Gastrocnemius medialis (tissue), 4 donors: Measurements from ENCODE around the gene TARDBP. TPM values are rescaled to one million over a fixed set of nuclear protein-coding genes. Genes with fewer than 3 reads are reported as not detected.
"Not testable (repeated sequence)": the region's sequence is repeated elsewhere in the genome, so short reads cannot be mapped to it uniquely, and the experiment has no call there.

Source experiments
- ATAC-seq, 2 donors: fragments of 150-250 bp; one replicate each; pipeline ENCODE4 v1.9.1; 2016
- DNase-seq, 2 donors: peaks; one replicate each; pipeline ENCODE4 v3.0.0-alpha.2; 2019
- H3K27ac ChIP-seq, 4 donors: fragments of 200-600 bp; sonication (generic); 1 replicate in 1 of 4; 2 replicates in 3 of 4; pipeline ENCODE4 v1.5.1; 2016 to 2018; ENCODE audit warnings: mild to moderate bottlenecking in 2 of 4, moderate library complexity in 1 of 4
- H3K27me3 ChIP-seq, 3 donors: fragments of 200-600 bp; sonication (generic) in 2 of 3; 1 replicate in 1 of 3; 2 replicates in 2 of 3; pipeline versions ENCODE4 v1.5.1 to v1.6.0; 2016 to 2019; ENCODE audit warnings: mild to moderate bottlenecking in 1 of 3, moderate library complexity in 1 of 3
- H3K36me3 ChIP-seq, 2 donors: fragments of 200-600 bp; sonication (generic) in 1 of 2; one replicate each; pipeline ENCODE4 v1.5.1; 2017 to 2018
- H3K4me1 ChIP-seq, 2 donors: fragments of 200-600 bp; sonication (generic) in 1 of 2; one replicate each; pipeline ENCODE4 v1.5.1; 2016 to 2017; ENCODE audit warnings: mild to moderate bottlenecking in 2 of 2
- H3K4me3 ChIP-seq, 4 donors: fragments of 200-600 bp; sonication (generic) in 3 of 4; 1 replicate in 1 of 4; 2 replicates in 3 of 4; pipeline ENCODE4 v1.5.1; 2016 to 2019; ENCODE audit warnings: mild to moderate bottlenecking in 2 of 4
- H3K9me3 ChIP-seq, 3 donors: fragments of 200-600 bp; sonication (generic) in 2 of 3; 1 replicate in 1 of 3; 2 replicates in 2 of 3; pipeline ENCODE4 v1.5.1; 2016 to 2019
- CTCF ChIP-seq, 5 experiments: fragments of 450-650 bp in 3 of 5; fragments of 200-600 bp in 2 of 5; sonication (generic) in 2 of 5; IDR thresholded peaks in 4 of 5; conservative IDR thresholded peaks in 1 of 5; 1 replicate in 4 of 5; 2 replicates in 1 of 5; pipeline ENCODE4 v1.5.1; 2016 to 2019; ENCODE audit warnings: antibody characterized with exemption in 5 of 5, mild to moderate bottlenecking in 3 of 5, moderate library complexity in 3 of 5
- POLR2A ChIP-seq, 2 donors: fragments of 450-650 bp; IDR thresholded peaks; one replicate each; pipeline ENCODE4 v1.6.1; 2017; ENCODE audit warnings: antibody characterized with exemption in 2 of 2, mild to moderate bottlenecking in 2 of 2, moderate library complexity in 2 of 2
- in situ Hi-C, 4 donors: fragments of 200-750 bp; cut with MboI; loops; one replicate each; pipeline versions ENCODE4 v1.15.0 to v1.8.0; 2017; ENCODE audit warnings: low sequenced_read_pairs in 4 of 4
- intact Hi-C: fragments of 100-400 bp; cut with DNase I; formaldehyde crosslinking; loops from one replicate; pipeline ENCODE4 v1.15.1; 2023; ENCODE audit warnings: low total_unique reads
- total RNA-seq, 4 donors: library from RNA; depleted of rRNA; stranded (reverse); fragments of >200 nt; gene quantifications; one replicate each; pipeline versions ENCODE4 v1.1.0 to v1.2.3, GENCODE V29; 2016

Gene TARDBP
- total RNA-seq, 4 donors from 2014 or later: 72.0 to 101 (median 85.5) TPM

DNA sequence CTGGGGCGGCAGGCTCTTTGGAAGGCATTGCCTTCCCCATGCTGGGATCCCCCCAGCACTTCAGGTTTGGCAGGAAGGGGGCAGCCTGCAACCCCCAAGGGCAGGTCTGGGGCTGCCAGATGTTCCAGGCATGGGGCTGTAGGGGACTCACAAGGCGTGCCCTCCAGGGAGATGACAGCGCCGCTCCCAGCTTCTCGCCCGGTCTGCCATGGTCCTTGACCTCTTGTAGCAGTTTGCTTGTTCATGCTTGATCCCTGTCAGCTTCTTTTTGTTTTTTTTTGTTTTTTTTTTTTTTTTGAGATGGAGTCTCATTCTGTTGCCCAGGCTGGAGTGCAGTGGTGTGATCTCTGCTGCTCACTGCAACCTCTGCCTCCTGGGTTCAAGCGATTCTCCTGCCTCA, 21.6 kb upstream of the TARDBP start:
- TF ChIP-seq CTCF (IDR thresholded peaks at IDR 0.05 in 4 of 5, conservative IDR thresholded peaks at IDR 0.05 in 1 of 5) (no peak), POLR2A (IDR thresholded peaks at IDR 0.05) (no peak)
- H3K36me3 ChIP-seq: no peaks in the 10 kb centered on the region
- H3K4me1 ChIP-seq: peaks cover 0 to under 1% of the 10 kb centered on the region in 2 donors
- no peaks in the 10 kb centered on the region for H3K9me3 ChIP-seq
- H3K27ac ChIP-seq: no peak overlapping the region
- in situ Hi-C loops (no loop called here), intact Hi-C loops (no loop called here)
- no peaks in the 10 kb centered on the region for H3K27me3 ChIP-seq
- ATAC-seq: no peak
- no peak for DNase-seq
- H3K4me3 ChIP-seq: no peak overlapping the region

DNA sequence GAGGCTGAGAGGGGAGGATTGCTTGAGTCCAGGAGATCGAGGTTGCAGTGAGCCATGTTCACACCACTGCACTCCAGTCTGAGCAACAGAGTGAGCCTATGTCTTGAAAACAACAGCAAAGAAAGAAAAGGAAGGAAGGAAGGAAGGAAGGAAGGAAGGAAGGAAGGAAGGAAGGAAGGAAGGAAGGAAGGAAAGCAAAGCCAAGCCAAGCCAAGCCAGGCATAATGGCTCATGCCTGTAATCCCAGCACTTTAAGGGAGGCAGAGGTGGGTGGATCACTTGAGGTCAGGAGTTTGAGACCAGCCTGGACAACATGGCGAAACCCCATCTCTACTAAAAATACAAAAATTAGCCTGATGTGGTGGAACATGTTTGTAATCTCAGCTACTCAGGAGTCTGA, 20.4 kb upstream of the TARDBP start:
- H3K9me3 ChIP-seq, H3K4me3 ChIP-seq, H3K4me1 ChIP-seq, ATAC-seq, in situ Hi-C loops, H3K27me3 ChIP-seq, H3K36me3 ChIP-seq, intact Hi-C loops, DNase-seq, H3K27ac ChIP-seq: not testable (repeated sequence)

DNA sequence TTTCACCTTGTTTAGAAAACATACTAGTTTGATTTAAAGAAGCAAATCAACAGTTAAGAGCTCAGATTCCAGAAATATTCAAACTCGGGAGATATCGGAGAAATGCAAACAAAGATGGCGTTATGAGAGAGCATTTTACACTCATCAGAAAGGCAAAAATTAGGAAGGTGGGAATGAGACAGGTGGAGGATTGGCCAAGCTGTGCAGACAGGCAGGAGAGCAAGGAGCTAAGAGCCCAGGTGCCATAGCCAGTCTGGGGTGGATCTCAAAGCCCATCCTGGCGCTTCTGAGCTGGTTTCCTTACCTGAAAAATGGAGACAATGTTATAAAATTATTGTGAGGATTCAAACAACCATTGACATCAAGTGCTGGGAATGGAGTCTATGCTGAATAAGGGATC, 19.6 kb upstream of the TARDBP start:
- Histone ChIP-seq H3K36me3 (no peaks in the 10 kb centered on the region), H3K27ac (no peak overlapping the region), H3K4me1 (peaks cover 0 to 4% of the 10 kb centered on the region in 2 donors), H3K27me3 (no peaks in the 10 kb centered on the region), H3K4me3 (no peak overlapping the region), H3K9me3 (no peaks in the 10 kb centered on the region)
- DNase-seq: no peak
- intact Hi-C loops: no loop called here
- no peak for ATAC-seq
- no peak for TF ChIP-seq POLR2A (IDR thresholded peaks at IDR 0.05)
- TF ChIP-seq CTCF (IDR thresholded peaks at IDR 0.05 in 4 of 5, conservative IDR thresholded peaks at IDR 0.05 in 1 of 5): no peak
- in situ Hi-C loops: no loop called here

DNA sequence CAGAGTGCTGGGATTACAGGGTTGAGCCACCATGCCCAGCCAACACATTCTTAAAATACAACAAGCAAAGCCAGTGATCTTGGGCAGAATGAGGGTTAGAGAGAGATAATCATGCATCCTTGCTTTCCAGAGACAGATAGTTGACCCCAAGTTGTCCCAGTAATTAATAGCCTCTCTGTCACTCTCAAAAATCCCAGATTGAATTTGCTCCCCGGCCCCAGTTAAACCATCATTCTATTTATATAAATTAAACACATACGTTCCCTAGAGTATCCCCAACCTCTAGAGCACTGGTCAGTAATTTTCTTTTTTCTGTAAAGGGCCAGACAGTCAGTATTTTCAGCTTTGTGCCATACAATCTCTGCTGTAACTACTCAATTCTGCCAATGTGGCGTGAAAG, 16.4 kb upstream of the TARDBP start:
- ATAC-seq: peak in 1 of 2 donors; percentile 46

DNA sequence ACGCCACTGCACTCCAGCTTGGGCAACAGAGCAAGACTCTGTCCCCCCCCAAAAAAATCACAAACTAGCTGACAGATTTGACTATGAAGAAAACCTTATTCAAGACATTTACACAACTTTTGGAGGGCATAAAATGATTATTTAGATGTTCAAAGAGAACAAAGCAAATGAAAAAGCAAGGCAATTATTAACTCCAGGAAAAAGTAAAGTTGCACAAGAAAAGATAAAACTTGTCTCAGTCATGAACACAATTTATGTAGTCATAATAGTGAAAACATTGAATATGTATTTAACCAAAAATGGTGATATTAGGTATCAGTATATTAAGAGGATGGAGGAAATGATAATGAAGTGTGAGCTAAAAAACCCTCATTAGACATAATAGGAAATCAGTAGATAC, 11.9 kb upstream of the TARDBP start:
- intact Hi-C loops: no loop called here
- Histone ChIP-seq H3K27ac (no peak overlapping the region), H3K9me3 (no peaks in the 10 kb centered on the region), H3K27me3 (no peaks in the 10 kb centered on the region), H3K4me3 (no peak overlapping the region), H3K36me3 (no peaks in the 10 kb centered on the region), H3K4me1 (peaks cover 0 to 4% of the 10 kb centered on the region in 2 donors)
- in situ Hi-C loops: no loop called here
- DNase-seq (no peak), ATAC-seq (no peak)
- no peak for TF ChIP-seq POLR2A (IDR thresholded peaks at IDR 0.05)
- TF ChIP-seq CTCF (IDR thresholded peaks at IDR 0.05 in 4 of 5, conservative IDR thresholded peaks at IDR 0.05 in 1 of 5): no peak

More for the DNA sequence above, 16.4 kb upstream of the TARDBP start:
- Histone ChIP-seq H3K36me3 (no peaks in the 10 kb centered on the region), H3K4me3 (no peak overlapping the region), H3K9me3 (no peaks in the 10 kb centered on the region), H3K27ac (no peak overlapping the region), H3K4me1 (peaks cover 0 to 4% of the 10 kb centered on the region in 2 donors), H3K27me3 (no peaks in the 10 kb centered on the region)
- TF ChIP-seq CTCF (IDR thresholded peaks at IDR 0.05 in 4 of 5, conservative IDR thresholded peaks at IDR 0.05 in 1 of 5) (no peak), POLR2A (IDR thresholded peaks at IDR 0.05) (no peak)
- in situ Hi-C loops: no loop called here
- DNase-seq: no peak
- intact Hi-C loops: no loop called here
